GM18907 (cell line): Measurements from ENCODE around the gene MSH4.
A peak's percentile ranks its signal among the peaks of the same experiment; 100 is the strongest.
"Not testable (repeated sequence)": the region's sequence is repeated elsewhere in the genome, so short reads cannot be mapped to it uniquely, and the experiment has no call there.

Experiments used
- ATAC-seq: cut with Tn5 transposase; IDR thresholded peaks from one replicate; pipeline ENCODE4 v1.9.1; 2021; ENCODE audit warnings: mild to moderate bottlenecking, moderate library complexity; ENCODE audit not compliant: unreplicated experiment

Gene MSH4

GRCh38 chr1:75796376-75797272 is at the start of gene MSH4:
Gene MSH4, plus strand, starts transcription at chr1:75796882. Its CDS starts 104 bp downstream, at chr1:75796986.
- peak; percentile 25 for ATAC-seq

DNA sequence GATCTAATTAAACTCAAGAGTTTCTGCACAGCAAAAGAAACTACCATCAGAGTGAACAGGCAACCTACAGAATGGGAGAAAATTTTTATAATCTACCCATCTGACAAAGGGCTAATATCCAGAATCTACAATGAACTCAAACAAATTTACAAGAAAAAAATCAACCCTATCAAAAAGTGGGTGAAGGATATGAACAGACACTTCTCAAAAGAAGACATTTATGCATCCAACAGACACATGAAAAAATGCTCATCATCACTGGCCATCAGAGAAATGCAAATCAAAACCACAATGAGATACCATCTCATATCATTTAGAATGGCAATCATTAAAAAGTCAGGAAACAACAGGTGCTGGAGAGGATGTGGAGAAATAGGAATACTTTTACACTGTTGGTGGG is 39.5 kb upstream of the MSH4 start:
- not testable (repeated sequence) for ATAC-seq

- not testable (repeated sequence) for ATAC-seq
These were observed 38.1 kb upstream of the MSH4 start for GRCh38 chr1:75758543-75758942.

DNA sequence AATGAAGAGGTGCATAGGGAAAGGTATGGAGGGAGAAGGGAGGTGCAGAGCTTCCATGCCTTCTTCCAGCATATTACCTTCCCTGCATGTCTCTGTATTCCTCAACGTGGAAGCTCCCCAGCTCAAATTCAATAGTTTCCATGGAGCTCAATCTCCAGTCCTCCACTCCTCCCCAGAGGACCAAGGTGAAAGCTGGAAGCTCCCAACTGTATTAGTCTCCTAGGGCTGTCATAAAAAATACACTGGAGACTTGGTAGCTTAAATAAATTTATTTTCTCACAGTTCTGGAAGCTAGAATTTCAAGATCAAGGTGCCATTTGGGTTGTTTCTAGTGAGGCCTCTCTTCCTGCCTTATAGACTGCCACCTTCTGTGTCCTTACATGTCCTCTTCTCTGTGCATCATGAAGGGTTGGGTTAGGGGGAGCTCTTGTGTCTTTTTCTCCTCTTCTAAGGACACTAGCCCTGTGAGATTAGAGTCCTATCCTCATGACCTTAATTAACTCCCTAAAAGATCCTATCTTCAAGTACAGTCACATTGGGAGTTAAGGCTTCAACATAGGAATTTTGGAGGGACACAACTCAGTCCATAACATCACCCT is 32.5 kb upstream of the MSH4 start:
- ATAC-seq = no peak

- no peak for ATAC-seq
These were observed 30.9 kb upstream of the MSH4 start for GRCh38 chr1:75765697-75766355.

GRCh38 chr1:75768016-75768415 is 28.7 kb upstream of the MSH4 start:
- ATAC-seq = no peak

DNA sequence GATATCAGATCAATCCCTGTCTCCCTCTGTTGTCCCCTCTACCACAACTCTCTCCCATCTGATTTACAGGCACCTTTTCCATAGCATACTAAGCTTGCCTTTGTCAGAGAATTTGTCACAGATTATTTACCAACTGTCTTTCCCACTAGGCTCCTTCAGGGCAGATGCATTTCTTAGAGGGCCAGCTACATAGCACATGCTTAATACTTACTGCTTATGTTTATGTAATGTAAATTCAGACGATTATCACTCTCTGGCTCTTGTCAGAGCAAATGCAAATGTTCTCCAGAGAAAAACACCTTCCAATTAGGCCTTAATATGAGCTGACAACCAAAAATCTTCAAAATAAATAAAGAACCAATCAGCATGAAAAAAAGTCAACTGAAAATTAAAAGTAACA is 25.9 kb upstream of the MSH4 start:
- ATAC-seq = no peak

DNA sequence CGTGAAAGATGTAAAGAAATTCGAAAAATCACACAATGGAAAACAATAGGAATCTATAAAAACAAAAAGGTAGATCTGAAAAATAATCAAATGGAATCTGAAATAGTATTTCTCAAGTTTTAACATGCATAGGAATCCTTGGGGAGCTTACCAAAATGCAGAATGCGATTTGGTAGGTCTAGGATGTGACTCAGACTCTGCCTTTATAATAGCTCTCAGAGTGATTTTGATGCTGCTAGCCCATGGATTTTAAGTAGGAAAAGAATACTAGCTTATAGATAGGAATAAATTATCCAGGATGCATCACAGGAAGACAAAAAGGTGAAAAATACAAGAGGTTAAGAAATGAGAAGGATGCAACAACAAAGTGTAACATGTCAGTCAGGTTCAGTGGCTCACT is 24.7 kb upstream of the MSH4 start:
- ATAC-seq = no peak

DNA sequence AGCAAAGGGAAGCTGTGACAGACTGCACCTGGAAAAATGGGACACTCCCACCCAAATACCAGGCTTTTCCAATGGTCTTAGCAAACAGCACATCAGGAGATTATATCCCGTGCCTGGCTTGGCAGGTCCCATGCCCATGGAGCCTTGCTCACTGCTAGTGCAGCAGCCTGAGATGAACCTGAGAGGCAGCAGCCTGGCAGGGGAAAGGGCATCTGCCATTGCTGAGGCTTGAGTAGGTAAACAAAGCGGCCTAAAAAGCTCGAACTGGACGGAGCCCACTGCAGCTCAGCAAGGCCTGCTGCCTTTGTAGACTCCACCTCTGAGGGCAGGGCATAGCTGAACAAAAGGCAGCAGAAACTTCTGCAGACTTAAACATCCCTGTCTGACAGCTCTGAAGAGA is 18.9 kb upstream of the MSH4 start:
- not testable (repeated sequence) for ATAC-seq

DNA sequence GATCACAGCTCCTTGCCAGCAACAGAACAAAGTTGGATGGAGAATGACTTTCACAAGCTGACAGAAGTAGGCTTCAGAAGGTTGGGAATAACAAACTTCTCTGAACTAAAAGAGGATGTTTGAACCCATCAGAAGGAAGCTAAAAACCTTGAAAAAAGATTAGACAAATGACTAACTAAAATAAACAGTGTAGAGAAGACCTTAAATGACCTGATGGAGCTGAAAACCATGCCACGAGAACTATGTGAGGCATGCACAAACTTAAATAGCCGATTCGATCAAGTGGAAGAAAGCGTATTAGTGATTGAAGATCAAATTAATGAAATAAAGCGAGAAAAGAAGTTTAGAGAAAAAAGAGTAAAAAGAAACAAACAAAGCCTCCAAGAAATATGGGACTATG is 18.0 kb upstream of the MSH4 start:
- ATAC-seq = not testable (repeated sequence)

DNA sequence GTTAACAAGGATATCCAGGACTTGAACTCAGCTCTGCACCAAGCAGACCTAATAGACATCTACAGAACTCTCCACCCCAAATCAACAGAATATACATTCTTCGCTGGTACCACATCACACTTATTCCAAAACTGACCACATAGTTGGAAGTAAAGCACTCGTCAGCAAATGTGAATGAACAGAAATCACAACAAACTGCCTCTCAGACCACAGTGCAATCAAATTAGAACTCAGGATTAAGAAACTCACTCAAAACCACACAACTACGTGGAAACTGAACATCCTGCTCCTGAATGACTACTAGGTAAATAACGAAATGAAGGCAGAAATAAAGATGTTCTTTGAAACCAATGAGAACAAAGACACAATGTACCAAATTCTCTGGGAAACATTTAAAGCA is 16.5 kb upstream of the MSH4 start:
- ATAC-seq = not testable (repeated sequence)

DNA sequence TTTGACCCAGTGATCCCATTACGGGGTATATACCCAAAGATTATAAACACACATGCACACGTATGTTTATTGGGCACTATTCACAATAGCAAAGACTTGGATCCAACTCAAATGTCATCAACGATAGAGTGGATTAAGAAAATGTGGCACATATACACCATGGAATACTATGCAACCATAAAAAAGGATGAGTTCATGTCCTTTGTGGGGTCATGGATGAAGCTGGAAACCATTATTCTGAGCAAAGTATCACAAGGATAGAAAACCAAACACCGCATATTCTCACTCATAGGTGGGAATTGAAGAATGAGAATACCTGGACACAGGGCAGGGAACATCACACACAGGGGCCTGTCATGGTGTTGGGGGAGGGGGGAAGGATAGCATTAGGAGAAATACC is 12.8 kb upstream of the MSH4 start:
- not testable (repeated sequence) for ATAC-seq

GRCh38 chr1:75785320-75785982 is 11.2 kb upstream of the MSH4 start:
- ATAC-seq = peak; percentile 27

DNA sequence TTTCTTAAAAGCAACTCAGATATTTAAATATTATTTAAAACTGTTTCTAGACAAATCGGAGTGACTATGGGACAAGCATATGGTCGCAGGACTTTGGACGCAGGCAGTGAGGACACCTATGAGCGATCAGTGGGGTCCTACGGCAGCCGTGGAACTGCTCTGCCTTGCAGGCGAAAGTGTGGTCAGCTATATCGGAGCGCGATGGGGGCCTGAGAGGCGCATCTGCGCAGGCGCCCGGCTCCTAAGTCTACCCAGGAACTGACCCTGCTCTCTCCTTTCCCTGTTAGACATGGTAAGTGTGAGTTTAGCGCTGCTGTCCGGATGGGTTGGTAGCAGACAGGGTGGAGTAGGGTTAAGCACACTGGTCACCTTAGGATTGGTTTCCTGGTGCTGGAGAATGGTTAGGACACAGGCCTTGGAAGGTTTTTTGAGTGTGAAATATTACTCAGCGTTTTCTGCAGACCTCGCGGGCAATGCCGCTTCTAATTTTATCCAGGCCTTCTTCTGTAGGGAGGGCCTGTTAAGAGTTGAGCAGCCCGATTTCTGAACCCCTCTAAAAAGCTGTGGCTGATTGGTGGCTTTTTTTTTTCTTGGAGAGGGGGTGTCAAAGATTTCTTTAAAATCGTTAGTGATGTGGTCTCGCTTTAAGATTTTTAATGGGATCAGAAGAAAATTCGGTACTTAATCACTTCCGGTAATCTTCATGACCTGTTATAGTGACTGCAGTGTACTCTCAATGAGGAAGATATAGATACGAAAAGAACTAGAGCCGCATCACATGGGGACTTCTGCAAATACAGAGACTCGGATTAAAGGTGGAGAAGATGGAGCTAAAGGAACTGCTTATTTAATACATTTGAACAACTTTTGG is 10.5 kb upstream of the MSH4 start, which contains the start of gene RABGGTB:
Gene RABGGTB (plus strand): TSS at position 274 of the 871 bp plus-strand sequence. CDS start 16 bp downstream, at position 290.
- peak; percentile 82 for ATAC-seq

DNA sequence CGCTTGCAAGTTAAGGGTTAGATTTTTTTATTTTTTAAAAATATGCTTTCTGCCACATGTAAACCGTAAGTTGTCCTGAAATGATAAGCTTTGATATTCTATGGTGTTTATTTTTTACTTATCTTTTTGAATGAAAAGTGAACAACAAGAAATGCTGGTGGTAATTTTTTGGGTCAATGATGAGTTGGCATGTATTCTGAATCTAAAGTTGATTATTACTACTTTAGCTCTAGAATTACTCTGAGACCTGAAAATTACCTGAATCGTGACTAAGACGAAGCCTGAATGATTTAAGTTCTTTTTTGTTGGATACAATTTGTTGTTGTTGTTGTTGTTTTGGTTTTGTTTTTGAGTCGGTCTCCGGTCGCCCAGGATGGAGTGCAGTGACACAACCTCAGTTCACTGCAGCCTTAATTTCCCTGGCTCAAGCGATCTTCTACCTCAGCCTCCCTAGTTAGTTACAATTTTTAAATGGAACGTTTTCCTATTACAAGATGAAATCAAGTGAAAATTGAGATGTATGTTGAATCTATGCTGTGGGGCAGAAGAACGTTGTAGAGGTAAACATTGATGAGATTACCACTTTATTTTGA is 9.7 kb upstream of the MSH4 start:
- no peak for ATAC-seq

DNA sequence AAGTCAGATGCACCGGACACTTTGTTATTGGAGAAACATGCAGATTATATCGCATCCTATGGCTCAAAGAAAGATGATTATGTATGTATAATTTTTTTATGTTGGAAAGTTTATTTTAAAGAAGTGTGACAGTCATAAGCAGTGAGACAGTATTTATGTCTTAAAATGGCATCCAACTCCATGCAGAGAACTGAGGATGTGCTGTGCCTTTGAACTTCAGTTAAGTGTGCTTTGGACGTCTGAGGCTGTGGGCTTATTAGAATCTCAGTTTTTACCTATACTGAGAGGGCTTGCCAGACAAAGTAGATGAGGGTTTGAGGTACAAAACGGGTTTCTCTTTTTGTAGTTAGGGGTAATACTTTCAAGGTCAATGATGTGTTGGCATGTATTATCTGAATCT is 9.2 kb upstream of the MSH4 start:
- no peak for ATAC-seq

GRCh38 chr1:75789988-75790387 is 6.7 kb upstream of the MSH4 start:
- ATAC-seq = no peak

DNA sequence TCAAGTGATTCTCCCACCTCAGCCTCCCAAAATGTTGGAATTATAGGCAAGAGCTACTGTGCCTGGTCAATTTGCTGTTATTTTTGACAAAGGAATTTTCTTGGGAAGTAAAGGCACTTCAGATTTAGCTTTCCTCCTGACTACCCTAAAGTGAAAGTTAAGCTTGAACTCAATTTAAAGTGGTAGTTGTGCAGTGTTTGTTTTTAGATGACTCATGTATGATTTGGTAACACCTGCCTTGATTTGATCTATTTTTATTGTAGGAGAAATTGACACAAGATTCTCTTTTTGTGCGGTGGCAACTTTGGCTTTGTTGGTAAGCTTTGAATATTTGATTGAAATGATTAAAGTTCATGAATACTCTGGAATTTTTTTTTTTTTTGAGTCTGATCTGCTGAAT is 5.7 kb upstream of the MSH4 start:
- no peak for ATAC-seq

DNA sequence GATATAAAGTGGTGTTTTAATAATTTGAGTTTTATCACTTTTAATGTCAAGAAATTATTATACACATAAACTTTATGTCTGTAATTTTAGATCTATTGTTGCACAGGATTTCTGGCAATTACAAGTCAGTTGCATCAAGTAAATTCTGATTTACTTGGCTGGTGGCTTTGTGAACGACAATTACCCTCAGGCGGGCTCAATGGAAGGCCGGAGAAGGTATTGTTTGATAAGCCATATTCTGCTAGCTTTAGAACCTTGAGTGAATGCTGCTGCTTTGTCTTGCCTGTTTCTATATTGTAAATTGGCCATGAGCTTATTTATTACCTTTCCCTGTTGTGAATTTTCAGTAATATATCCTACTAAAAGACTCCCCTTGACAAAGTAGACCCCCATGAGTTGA is 4.6 kb upstream of the MSH4 start:
- ATAC-seq = no peak

DNA sequence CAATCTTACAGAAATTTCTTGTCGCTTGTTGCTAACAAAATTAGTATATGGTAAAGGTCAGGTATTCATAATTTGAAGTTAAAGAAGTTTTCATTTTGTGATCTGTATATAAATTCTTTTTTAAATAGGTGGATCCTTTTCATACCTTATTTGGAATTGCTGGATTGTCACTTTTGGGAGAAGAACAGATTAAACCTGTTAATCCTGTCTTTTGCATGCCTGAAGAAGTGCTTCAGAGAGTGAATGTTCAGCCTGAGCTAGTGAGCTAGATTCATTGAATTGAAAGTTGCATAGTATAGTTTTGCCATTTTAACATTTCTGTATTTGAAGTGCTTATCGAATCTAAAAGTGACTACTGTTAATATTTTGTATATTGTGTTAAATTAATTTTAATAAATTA is 2.3 kb upstream of the MSH4 start:
- ATAC-seq = no peak
